Stimulated activated CD4-positive, alpha-beta T cell treated with anti-CD3 and anti-CD28 coated beads, Interleukin-4, amount 100 ng/mL, for 48 hours (primary cell): Measurements from ENCODE around the gene SH3BP4.

Source experiments
- DNase-seq, 2 donors: peaks; one replicate each; pipeline ENCODE4 v3.0.0-alpha.2; 2020; ENCODE audit warnings: low read depth in 2 of 2

Gene SH3BP4

GRCh38 chr2:235041221-235041917, 89.6 kb downstream of the SH3BP4 start:
- DNase-seq = no peak

- no peak for DNase-seq
These were observed 90.2 kb downstream of the SH3BP4 start for GRCh38 chr2:235041918-235042575.

- no peak for DNase-seq
These were observed 91.0 kb downstream of the SH3BP4 start for GRCh38 chr2:235042576-235043515.

DNA sequence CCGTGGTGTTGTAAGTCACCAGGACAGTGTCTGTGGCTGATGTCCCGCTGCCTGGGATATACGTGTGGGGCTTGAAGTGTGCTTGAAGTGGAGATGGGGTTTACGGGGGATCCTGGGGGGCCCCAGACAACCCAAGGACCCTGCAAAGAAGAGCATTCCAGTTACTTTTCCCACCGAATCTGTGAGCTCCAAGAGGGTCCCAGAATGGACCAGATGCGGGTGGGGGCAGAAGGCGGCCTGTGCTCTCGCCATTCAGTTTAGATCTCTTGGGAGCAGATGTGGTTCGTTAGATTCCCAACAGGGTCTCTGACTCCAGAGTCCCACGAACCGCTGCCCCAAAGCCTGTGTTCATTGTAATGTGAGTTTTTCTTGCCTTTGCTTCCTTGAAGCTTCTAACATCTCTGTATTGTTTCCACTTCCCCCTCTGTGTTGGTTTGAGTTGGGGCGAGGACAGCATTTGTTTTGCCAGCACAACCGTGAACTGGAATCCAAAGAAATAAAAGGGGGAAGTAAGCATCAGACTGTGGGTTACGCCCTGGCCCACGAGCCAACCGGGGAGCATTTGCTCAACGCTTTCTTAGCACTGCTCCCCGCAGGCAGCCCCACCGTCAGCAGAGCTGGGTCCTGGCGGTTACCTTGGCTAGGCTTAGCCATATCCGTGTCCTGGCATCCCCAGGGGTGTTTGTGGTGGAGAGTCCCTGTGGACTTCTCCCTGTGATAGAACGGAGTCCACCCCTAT, 92.1 kb downstream of the SH3BP4 start:
- no peak for DNase-seq

- no peak for DNase-seq
These were observed 92.9 kb downstream of the SH3BP4 start for GRCh38 chr2:235044501-235045271.

DNA sequence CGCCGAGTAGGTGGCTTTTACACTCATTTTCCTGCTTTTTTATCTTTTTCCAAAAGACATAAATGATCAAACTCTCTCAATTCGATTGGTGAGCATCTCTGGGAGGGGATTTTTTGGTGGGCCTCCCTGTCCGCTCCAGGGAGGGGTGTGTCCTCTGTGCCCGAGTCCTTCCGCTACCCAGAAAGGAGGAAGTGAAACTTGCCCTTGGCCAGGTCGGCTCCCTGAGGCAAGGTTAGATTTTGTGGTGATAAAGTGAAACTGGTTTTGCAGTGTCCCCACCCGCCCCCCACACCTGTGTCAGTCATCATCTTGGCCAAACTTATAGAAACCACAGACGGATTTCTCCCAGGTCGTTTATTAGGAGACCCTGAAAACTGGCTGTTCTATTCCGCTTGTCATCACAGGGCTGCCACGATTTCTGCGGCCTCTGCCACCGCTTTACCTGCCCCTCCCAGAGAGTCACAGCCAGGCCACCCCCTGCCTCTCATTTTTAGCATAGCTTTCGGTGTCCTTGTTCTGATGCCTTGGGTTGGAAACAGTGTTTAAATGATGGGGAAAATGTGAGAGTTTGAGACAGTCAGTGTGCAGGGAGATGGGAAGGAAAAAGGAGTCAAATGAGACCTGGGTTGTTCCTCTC, 93.6 kb downstream of the SH3BP4 start:
- no peak for DNase-seq

GRCh38 chr2:235045973-235046343, 94.1 kb downstream of the SH3BP4 start:
- no peak for DNase-seq

GRCh38 chr2:235046589-235046988, 94.8 kb downstream of the SH3BP4 start:
- DNase-seq = no peak

DNA sequence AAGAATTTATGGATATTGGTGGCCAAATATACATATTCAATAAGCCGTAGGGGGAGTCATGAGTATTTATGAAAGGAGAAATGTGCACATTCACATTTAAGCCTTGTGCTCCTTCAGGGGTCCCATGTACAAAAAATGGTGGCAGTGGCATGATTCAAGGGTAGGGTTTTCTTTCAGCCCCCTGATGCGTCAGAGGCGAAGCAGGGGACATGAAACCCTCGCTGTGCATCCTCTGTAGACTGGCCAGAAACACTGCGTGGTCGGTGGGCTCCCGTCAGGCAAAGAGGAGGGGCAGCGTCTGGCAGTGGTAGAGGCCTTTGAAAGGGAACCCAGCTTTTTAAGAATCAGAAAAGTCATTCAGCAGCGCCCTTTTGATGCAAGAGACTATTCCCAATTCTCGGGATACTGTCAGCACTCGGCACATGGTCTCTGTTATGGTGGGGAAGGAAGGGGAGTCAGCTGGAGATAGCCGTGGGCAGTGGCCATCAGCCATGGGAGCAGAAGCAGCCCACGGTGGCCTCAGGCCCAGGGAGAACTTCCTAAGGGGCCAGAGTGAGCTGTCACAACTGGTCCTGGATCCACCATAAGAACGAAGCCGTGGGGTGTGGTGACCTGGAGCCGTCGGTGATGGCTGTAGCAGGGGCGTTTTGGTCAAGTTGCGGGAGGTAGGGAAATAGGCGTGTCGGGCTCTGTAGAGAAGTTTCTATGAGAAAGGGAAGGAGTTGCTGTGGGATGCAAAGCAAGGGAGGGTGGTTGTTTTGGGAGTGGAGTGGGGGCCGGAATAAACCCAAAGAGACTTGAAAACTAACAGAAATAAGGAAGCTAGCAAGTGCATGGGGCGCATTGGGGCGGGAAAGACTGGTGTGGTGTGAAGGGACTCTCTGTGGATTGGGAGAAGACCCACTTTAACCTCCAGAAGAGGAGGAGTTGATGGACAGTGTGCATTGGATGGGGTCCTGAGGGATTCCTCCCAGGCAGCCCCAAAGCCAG, 95.6 kb downstream of the SH3BP4 start:
- no peak for DNase-seq

- no peak for DNase-seq
These were observed 96.7 kb downstream of the SH3BP4 start for GRCh38 chr2:235048549-235048948.

DNA sequence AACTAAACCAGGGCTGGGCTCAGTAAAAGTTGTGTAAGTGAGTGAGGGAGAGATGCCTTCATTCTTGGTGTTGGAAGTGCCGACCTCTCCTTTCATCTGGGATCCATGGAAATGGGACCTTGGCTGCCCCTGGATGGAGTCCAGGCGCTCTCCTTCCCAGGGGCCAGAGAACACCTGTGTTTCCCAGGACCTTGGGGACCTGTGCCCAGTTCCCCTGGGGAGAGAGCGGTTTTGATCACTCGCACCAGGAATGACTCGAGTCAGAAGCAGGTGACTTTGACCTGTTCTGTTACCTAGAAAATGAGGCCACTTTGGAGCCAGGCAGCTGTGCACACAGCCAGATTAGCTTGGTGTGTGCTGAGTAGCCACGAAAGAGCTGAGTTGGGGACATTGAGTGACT, 97.3 kb downstream of the SH3BP4 start:
- DNase-seq = no peak

GRCh38 chr2:235049719-235050118, 97.9 kb downstream of the SH3BP4 start:
- no peak for DNase-seq

- no peak for DNase-seq
These were observed 99.1 kb downstream of the SH3BP4 start for GRCh38 chr2:235050980-235051351.

DNA sequence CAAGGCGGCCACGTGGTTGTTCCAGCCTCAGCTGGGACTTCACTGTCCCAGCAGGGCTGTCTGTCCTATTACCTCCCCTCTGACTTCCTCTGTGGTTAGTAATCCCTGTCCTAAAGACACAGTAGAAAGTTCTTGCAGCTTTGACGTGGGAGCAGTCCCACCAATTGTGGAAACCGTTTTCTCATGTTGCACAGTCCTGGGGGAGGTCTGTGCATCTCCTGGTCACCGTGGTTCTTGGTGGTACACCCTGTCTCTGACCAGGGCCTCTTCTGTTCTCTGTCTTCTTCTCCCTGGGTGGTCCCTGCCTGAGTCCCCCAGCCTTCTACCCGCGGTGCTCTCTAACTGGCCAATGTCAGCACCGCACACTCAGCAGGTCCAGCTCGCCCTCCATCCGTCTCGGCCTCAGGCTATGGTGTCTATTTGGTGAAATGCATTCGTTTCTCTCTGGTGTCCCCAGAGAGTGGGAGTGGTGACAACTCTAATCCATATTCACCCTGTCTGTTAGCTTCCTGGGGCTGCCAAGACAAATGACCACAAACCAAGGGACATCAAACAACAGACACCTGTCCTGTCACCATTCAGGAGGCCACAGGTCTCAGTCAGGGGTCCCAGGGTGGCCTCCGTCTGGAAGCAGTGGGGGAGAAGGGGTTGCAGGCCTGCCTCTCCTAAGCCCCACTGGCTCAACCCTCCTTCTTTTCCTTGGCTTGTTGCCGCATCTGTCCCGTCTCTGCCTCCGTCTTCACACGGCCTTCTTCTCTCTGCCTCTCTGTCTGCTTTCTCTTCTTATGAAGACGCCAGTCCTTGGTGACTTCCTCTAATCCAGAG, 99.8 kb downstream of the SH3BP4 start:
- no peak for DNase-seq

DNA sequence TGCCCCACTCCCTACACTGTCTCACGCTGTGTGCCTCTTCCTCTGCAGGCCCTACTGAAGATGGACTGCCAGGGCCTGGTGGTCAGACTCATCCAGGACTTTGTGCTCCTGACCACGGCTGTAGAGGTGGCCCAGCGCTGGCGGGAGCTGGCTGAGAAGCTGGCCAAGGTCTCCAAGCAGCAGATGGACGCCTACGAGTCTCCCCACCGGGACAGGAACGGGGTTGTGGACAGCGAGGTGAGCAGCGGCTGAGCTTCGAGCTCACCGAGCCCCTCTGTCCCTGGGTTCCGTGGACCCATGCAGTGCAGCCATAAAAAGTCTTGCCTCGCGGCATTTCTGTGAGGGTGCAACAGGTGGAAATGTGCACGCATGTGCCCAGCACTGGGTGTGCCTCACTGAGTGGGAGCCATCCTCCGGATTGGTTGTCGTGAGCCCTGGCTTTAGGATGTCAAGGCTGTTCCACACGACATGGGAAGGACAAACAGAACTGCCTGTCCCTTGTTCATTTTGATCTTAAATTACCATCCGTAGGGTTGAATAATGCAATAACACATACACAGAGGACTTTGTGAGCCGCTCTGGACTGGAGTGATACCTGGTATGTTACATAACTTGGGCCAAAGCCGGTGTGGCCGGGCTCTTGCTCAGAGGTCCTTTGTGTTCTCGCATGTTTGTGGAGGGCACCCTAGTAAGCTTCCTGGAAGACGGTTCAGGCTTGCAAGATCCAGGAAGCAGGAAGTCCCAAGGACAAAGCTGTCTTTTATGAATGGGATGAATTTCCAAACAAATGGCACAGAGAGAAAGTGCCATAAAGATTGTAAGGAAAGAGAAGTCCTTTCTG, 100.9 kb downstream of the SH3BP4 start:
- no peak for DNase-seq

- DNase-seq = no peak
These were observed 101.8 kb downstream of the SH3BP4 start for GRCh38 chr2:235053651-235054050.

DNA sequence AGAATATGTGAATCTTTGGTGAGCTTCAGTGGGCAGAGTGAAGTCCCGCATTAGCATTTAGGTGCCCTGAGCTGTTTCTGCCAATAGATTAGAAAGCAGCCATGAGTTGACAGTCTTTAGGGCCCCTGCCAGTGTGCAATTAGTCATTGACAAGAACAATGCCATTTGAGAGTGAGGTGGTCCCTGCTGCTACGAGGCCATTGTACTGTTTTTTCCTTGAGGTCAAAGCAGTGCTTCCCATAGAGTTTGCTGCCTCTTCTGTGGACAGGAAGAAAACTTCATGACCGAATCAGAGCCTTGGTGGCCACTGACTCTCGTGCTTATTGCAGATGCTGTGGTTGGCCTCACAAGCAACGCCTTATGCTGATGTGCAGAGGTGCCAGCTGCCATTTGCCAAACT, 102.7 kb downstream of the SH3BP4 start:
- no peak for DNase-seq

DNA sequence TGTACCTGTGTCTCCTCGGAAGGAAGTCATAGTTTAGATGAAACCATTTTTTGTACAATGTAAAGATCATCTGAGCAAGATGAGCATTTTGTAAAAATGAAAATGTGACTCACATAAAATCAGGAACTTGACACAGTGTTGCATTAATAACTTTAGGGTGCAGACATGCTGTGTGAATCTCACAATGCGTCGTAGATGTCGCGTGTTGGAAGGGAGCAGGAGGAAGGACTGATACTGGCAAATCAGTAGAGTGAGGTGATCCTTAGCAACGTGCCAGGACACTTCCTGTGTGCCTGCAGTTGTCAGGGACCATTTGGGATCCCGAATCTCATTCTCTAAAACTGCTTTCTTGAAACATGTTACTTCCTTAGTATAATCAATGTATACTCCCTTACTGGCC, 103.1 kb downstream of the SH3BP4 start:
- DNase-seq = no peak
